Measurements from ENCODE around the gene STXBP4.

Gene STXBP4

DNA sequence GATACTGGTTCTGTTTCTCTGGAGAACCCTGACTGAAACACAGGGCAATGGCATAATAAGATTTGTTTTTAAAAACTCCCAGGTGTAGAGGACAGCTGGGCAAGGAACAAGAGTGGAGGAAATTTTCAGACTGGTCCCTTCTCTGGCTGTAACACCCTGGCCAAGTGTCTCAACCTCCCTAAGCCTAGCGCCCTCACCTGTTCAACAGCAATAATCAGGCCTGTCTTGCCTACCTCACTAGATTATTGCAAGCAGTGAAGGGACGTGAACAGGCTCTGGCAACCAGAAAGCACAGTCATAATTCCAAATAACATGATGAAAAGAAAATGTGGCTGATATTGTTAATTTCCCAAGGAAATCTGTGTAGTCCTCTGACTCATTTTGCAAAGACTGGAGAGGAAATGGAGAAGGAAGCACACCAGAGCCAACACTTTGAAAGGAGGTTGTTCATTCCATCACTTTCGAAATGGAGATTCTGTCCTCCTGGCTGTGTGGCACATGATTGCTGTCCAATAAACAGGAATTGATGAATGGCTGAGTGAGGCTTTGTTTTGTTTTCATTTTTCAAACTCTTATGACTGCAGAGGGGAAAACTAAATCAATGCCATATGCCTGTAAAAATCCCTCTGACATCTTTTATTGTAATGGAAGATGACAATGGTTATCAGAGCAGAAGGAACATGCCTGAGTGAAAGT lies 208.7 kb downstream of the STXBP4 start:
- DNase-seq: no peak

DNA sequence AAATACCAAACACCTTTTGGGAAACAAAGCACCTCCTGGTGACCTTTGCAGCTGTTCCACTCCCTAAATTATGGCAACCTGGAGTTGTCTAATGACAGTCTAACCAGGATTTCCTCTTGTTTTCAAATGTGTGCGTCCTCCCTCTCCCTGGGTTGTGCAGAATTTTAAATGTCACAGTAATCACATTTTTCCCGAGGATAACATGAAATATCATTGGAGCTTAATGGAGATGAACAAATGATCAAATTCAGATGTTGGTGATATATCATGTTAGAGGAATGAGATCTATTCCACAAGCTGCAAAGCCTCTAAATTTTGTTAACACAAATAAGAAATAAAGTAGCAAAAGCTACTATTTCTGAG lies 209.3 kb downstream of the STXBP4 start:
- no peak for DNase-seq

DNA sequence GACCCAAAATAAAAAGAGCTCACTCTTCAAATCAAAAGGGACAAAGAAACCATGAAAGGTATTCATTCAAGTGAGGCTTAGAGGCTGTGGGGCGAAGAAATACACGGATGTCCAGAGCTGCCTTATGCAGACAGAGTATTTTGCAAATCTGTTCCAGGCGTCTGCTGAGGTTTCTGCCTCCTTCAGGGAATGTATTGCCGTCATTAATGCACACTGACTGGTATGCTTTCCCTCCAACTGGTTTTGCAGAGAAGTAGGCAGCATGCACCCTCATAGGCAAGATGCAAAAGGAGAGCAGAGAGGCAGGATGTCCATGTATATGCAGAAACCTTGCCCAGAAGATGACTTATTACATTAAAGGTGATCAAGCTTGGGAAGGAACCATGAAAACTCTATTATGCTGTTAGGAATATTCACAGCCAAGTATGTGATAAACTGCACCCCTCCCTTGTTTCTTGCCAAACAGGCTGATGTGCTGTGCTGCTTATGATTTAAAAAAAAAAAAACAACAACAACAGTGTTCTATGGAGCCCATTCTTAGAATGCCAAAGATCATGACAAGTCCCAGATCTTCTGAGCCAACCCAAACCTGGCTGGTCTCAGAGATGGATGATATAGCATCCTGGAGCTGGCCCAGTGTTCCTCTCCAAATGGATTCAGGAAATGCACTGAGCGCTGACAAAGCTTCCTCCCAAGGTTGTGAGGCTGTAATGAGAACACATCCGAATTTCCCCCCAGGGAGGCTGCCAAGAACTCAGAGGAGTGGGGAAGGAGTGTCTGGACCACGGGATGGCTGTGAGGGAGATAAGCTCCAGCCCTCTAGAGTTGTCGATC lies 218.6 kb downstream of the STXBP4 start:
- DNase-seq: no peak

DNA sequence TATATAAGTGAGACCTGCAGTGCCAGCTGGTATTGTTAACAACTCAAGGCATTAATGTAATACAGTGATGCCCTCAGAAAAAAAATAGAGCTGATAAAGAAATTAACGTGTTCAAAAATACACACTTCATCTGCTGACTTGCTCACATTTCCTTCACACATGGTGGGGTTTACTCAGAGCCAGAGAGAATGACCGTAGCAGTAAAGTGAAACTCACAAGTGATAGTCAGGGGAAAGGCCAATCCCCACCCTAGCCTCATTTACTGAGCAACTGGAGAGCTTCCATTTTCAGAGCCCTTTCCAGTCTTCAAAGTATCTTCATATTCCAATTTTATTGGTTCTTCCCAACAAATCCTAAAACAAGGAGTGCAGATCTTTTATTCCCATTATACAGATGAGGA lies 222.2 kb downstream of the STXBP4 start:
- no peak for DNase-seq

DNA sequence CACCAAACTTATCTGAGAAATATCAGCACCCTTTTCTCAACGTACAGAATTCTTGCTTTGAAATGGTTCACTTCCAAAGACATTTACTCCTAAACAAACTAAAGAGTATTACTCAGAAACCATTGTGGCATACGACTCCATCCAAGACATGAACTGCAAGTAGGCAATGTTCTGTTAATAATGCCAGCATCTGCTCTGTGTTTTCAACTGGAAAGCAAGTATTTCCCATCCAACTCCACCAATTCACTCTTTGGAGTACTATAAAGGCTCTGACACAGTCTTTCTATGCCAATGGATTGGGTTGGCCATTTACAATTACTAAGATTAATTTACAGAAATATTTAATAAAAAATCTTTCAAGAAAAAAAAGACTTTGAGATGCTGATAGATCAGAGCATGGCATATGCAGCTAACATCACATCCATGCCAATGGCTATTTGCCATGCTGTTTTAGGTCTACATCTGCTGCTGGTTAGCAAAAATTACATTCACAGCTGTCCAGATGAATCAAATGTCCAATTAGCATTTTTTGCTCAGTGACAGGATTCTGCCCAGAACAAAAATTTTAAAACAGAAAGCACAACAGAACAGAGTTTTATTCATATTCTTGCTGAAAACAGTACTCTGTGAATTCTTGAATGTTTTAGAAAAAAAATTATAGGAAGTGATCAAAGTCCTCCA lies 230.3 kb downstream of the STXBP4 start:
- no peak for DNase-seq

DNA sequence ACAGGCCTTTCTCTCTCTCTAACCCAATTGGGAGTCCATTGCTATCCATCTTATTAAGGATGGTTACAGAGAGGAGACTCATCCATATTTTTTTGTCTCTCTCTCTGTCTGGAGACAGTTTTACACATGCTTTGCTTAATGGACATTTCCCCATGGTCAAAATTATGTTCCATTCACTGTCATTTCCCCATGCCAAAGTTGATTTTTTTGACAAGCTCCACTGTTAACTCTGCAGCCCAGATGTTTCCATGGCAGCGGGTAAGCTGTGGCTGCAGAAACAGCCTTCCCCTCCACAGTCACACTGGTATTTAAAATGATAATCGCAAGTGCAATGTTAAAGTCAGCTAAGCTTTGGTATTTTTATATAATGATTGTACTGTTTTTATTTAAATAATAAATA lies 232.3 kb downstream of the STXBP4 start:
- DNase-seq: no peak

DNA sequence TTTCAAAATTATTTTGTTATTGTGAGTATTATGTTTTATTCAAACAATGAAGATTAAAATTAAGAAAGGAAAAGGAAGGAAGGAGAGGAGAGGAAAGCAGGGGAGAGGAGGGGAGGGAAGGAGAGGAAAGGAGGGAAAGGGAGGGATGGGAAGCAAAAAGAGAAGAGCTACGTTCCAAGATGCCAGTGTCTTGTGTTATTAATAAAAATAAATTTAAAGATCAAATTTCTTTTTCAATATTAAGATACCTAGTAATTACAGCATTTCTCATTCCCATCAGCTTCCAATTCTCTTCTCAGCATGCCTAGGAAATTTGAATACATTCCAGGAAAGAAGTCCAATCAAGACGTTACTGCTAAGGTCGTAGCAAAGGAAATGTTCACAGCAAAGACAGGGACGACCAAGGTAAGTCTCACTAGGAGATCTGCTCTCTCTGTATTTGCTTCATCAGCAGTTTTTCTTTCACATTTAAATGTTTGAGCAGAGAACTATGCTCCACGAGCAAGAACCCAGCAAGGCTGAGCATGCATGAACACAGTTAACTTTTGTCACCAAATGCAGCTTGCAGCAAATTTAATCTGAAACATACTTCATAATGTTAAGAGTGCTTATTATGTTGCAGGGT lies 232.9 kb downstream of the STXBP4 start:
- DNase-seq: no peak

DNA sequence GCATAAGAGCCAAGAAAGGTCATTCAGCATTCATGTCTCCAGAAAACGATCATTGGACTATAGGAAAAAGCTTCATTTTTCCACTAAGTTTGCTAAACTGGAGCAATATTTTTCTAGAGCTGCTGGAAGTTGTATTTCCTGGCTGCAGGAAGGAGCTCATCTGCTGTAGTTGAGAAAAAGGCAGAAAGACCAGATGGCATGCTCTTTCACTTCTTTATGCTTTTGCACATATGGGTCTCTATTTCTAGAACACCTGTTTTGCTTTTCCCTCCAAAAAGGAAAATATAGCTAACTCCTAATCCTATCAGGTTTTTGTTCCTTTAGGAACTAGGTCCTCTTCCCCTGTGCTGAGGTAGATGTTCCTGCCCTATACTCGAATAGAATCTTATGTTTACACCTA lies 234.3 kb downstream of the STXBP4 start:
- DNase-seq: no peak

DNA sequence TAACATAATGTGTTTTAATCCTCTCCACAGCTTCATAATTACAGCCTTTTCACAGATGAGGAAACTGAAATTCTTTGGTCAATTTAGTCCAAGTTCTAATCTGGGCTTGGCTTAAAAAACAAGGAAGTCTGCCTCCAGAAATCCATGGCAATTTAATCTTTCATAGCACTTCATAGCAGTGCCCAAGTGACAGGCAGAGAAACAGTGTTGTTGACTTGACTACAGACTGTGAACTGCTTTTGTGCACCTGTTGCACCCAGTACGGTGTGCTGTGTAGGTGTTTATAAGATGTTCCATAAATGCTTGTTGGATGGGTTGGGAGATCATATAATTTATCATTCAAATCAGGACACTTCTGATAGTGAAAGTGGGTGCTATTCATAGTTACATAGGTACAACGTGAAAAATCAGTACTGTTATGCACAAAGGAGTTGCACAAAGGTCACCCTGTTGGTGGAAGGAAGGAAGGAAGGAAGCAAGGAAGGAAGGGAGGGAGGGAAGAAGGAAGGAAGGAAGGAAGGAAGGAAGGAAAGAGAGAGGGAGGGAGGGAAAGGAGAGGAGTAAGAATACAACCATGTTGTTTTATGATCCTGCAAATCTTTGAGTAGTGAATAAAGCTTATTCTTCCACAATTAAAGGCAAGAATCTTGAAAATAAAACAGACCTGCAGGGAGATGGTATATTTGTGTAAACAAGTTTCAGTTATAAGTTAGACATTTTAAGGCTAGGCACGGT lies 239.7 kb downstream of the STXBP4 start:
- no peak for DNase-seq

DNA sequence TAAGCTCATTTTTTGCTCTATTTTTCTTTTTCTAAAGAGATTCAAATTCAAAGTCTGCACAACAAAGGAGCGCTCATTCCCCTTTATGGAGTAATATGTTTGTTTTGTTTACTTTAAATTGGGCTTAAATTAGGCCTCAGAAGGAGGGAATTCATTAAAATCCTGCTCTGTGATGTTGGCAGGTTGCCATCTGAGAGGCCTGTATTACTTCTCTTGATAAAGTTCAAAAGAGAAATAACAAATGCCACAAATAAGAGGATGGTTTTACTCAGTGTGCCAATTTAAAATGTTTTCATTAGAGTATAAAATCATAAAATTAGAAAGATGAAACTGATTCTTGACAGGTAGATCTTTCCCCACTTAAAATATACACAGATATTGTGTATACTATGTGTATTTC lies 241.7 kb downstream of the STXBP4 start:
- no peak for DNase-seq

DNA sequence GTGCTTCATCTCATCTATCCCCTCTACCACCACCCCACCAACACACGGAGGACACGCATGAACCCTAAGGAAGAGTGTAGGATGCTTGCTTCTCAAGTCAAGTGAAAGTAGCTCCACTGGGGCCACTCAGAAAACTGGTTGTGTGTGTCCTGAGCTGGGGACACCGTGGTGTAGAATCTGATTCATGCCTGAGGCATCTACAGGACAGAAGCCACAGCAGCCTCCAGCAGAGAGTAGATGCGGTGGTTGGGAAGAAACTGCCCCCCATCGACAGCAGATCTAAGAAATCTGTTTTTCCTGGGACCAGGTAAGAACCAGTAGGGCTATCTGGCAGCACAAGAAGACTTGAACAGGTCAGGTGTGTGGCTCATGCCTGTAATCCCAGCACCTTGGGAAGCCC lies 244.3 kb downstream of the STXBP4 start:
- no peak for DNase-seq

DNA sequence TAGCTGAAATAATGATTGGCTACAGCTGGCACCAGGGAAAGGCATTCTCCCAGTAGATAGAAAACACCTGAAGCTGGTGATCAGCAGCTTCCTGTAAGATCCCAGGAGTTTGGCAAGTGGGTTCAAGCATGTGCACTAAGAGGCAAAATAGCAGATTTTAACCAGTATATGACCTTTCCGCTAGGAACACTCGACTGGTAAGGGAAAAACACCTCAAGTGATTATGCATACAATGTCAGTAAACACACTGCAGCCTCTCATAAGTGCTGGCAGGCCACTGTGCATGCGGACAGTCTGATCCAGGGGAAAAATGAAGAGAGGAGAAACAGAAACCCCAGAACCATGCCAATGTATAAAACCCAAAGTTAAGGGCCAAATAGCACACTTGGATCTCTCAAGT lies 247.1 kb downstream of the STXBP4 start:
- no peak for DNase-seq

DNA sequence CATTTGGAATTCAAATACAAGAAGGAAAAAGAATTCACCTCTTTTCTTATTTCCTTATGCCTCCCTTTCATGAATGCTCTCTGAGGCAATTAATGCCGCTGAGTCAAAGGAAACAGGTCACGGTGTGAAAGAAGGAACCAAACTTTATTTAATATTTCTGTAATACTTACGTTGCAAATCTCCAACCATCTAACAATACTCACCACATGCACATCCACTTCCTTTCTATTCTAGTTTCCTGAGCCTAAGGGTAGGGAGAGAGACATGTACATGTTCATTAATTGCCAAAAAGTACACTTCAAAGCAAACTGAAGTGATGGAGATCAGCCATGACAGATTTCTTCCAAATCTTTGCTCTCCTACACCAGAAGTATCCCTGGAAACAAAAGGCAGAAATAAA lies 248.3 kb downstream of the STXBP4 start:
- DNase-seq: no peak

DNA sequence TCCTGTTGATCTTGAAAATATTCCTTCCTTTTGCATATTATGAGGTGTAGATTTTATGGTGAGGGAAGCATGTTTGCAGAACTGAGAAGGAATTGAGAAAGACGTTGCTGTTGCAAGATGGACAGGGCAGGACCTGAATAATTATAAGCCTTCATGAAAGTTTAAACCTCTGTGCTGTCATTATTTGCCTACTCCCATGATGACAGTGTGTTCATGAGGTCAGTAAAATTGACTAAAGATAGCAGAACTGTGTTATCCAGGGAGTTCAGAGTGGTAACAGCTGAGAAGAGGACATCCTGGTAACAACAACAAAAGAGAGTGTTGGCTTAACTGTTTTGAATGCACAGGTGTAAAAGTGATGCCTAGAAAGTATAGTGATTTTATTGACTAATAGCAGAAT lies 250.9 kb downstream of the STXBP4 start:
- DNase-seq: no peak

DNA sequence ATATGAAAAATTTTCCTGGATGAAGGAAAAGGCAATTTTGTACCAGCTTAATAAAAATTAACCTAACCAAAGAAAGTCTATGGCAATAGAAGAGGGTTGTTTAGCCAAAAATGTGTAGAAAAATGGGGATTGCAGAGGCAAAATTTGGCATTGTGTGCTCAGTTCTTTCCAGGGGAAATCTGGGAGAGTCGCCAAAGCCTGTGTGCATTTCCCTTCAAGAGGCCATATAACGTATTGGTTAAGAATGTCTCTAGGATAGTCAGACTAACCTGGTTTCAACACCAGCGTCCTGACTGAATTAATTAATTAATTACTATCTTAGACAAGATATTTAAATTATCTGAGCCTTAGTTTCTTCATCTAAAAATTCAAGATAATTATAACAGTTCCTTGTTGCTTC lies 251.4 kb downstream of the STXBP4 start:
- DNase-seq: no peak
